CD4-positive, alpha-beta memory T cell (primary cell): ENCODE measurements around the gene SPATS2L. TPM values are rescaled to one million over a fixed set of nuclear protein-coding genes. Genes with fewer than 3 reads are reported as not detected.

Experiments used
- CTCF ChIA-PET: fragments of 350-600 bp; sonication (Branson Sonifier 250); formaldehyde crosslinking; loops from one replicate; lab custom pipeline; 2021; ENCODE audit warnings: inconsistent platforms; ENCODE audit not compliant: partially characterized antibody; lab: Charles Lee
- POLR2A ChIA-PET: fragments of 350-600 bp; sonication (Branson Sonifier 250); formaldehyde crosslinking; loops from one replicate; lab custom pipeline; 2021; ENCODE audit not compliant: partially characterized antibody; lab: Charles Lee
- DNase-seq, 5 donors: peaks; one replicate each; pipeline versions ENCODE4 v3.0.0 to v3.0.0-alpha.2; 2020 to 2022; ENCODE audit warnings: mixed read lengths in 1 of 5
- H3K27ac ChIP-seq: one replicate; pipeline ENCODE4 v1.7.0; 2013; ENCODE audit warnings: low read depth, low read length
- H3K27me3 ChIP-seq: 2 replicates; pipeline ENCODE4 v1.7.0; 2013; ENCODE audit warnings: mild to moderate bottlenecking, low read length, moderate library complexity; ENCODE audit not compliant: insufficient read depth
- H3K36me3 ChIP-seq: 2 replicates; pipeline ENCODE4 v1.7.0; 2013; ENCODE audit warnings: mild to moderate bottlenecking, low read length, moderate library complexity; ENCODE audit not compliant: insufficient read depth
- H3K4me1 ChIP-seq: 2 replicates; pipeline ENCODE4 v1.7.0; 2013; ENCODE audit warnings: mild to moderate bottlenecking, low read length, moderate library complexity; ENCODE audit not compliant: insufficient read depth
- H3K4me3 ChIP-seq, 2 donors: one replicate each; pipeline ENCODE4 v1.7.0; 2013; ENCODE audit warnings: low read length in 2 of 2, mild to moderate bottlenecking in 1 of 2
- H3K9me3 ChIP-seq, 2 donors: one replicate each; pipeline ENCODE4 v1.7.0; 2013; ENCODE audit warnings: low read length in 2 of 2, control low read depth in 1 of 2; ENCODE audit not compliant: control insufficient read depth in 1 of 2
- H3K27ac Mint-ChIP-seq, 7 donors: one replicate each; pipeline ENCODE4 v1.8.0; 2020 to 2021; ENCODE audit warnings: mixed read lengths in 7 of 7, mild to moderate bottlenecking in 6 of 7, inconsistent platforms in 3 of 7, moderate library complexity in 3 of 7
- H3K27me3 Mint-ChIP-seq, 2 donors: one replicate each; pipeline ENCODE4 v1.8.0; 2020 to 2021; ENCODE audit warnings: mixed read lengths in 2 of 2
- H3K36me3 Mint-ChIP-seq, 2 donors: one replicate each; pipeline ENCODE4 v1.8.0; 2020 to 2021; ENCODE audit warnings: mixed read lengths in 2 of 2, inconsistent platforms in 1 of 2, mild to moderate bottlenecking in 1 of 2
- H3K4me1 Mint-ChIP-seq, 4 donors: one replicate each; pipeline ENCODE4 v1.8.0; 2020 to 2021; ENCODE audit warnings: mixed read lengths in 4 of 4, mild to moderate bottlenecking in 1 of 4
- H3K4me3 Mint-ChIP-seq, 8 donors: one replicate each; pipeline ENCODE4 v1.8.0; 2020 to 2021; ENCODE audit warnings: mixed read lengths in 8 of 8, mild to moderate bottlenecking in 7 of 8, moderate library complexity in 6 of 8, inconsistent platforms in 3 of 8
- H3K9me3 Mint-ChIP-seq, 8 donors: one replicate each; pipeline ENCODE4 v1.8.0; 2020 to 2021; ENCODE audit warnings: mixed read lengths in 8 of 8, mild to moderate bottlenecking in 5 of 8, inconsistent platforms in 3 of 8, moderate library complexity in 1 of 8
- intact Hi-C: fragments of 100-400 bp; cut with micrococcal nuclease; formaldehyde crosslinking; loops from one replicate; pipeline ENCODE4 v1.15.1; 2023
- polyA plus RNA-seq, 2 donors: library from polyadenylated mRNA; unstranded; fragments of 300-500 nt; fragmentation: Illumina TruSeq; gene quantifications; one replicate each; pipeline ENCODE4 v1.2.3, GENCODE V29; 2021
- total RNA-seq, 2 experiments: library from RNA; stranded (reverse); gene quantifications; one replicate each; pipeline ENCODE4 v1.2.3, GENCODE V29; 2021

SPATS2L gene
- total and polyA plus RNA-seq, 4 experiments from 2014 or later, result 5.2 to 6.6 (median 6.0) TPM

GRCh38 chr2:200297100-200297499 lies 9.4 kb upstream of the SPATS2L start:
- no peaks in the 10 kb centered on the region for H3K36me3 ChIP-seq
- Mint-ChIP-seq H3K27me3 (peaks cover 0 to 4% of the 10 kb centered on the region in 2 donors), H3K36me3 (no peaks in the 10 kb centered on the region), H3K4me1 (no peaks in the 10 kb centered on the region), H3K9me3 (no peaks in the 10 kb centered on the region), H3K27ac (no peak overlapping the region), H3K4me3 (no peak overlapping the region)
- no peak overlapping the region for H3K4me3 ChIP-seq
- ChIA-PET CTCF (no interaction called here), POLR2A (no interaction called here)
- H3K27me3 ChIP-seq, result no peaks in the 10 kb centered on the region
- no peak overlapping the region for H3K27ac ChIP-seq
- H3K4me1 ChIP-seq, result no peaks in the 10 kb centered on the region
- DNase-seq, result no peak
- intact Hi-C loops, result no loop called here
- H3K9me3 ChIP-seq, result no peaks in the 10 kb centered on the region

GRCh38 chr2:200297989-200298388 lies 8.5 kb upstream of the SPATS2L start:
- no peaks in the 10 kb centered on the region for H3K9me3 ChIP-seq
- H3K27me3 ChIP-seq, result no peaks in the 10 kb centered on the region
- H3K36me3 ChIP-seq, result no peaks in the 10 kb centered on the region
- ChIA-PET CTCF (no interaction called here), POLR2A (no interaction called here)
- Mint-ChIP-seq H3K4me1 (no peaks in the 10 kb centered on the region), H3K27me3 (peaks cover 0 to 4% of the 10 kb centered on the region in 2 donors), H3K4me3 (no peak overlapping the region), H3K27ac (no peak overlapping the region), H3K36me3 (no peaks in the 10 kb centered on the region), H3K9me3 (no peaks in the 10 kb centered on the region)
- no peak for DNase-seq
- no peak overlapping the region for H3K27ac ChIP-seq
- H3K4me3 ChIP-seq, result no peak overlapping the region
- H3K4me1 ChIP-seq, result no peaks in the 10 kb centered on the region
- intact Hi-C loops, result no loop called here

- no peaks in the 10 kb centered on the region for H3K36me3 ChIP-seq
- intact Hi-C loops, result no loop called here
- H3K27ac Mint-ChIP-seq, result no peak overlapping the region
- no peak overlapping the region for H3K27ac ChIP-seq
- H3K27me3 Mint-ChIP-seq, result peaks cover 0 to 4% of the 10 kb centered on the region in 2 donors
- H3K4me3 ChIP-seq, result no peak overlapping the region
- no peaks in the 10 kb centered on the region for H3K27me3 ChIP-seq
- ChIA-PET CTCF (no interaction called here), POLR2A (no interaction called here)
- H3K4me1 ChIP-seq, result no peaks in the 10 kb centered on the region
- no peaks in the 10 kb centered on the region for H3K9me3 Mint-ChIP-seq
- no peaks in the 10 kb centered on the region for H3K36me3 Mint-ChIP-seq
- H3K4me3 Mint-ChIP-seq, result no peak overlapping the region
- no peaks in the 10 kb centered on the region for H3K4me1 Mint-ChIP-seq
- H3K9me3 ChIP-seq, result no peaks in the 10 kb centered on the region
- no peak for DNase-seq
Observed at GRCh38 chr2:200298816-200299215, 7.7 kb upstream of the SPATS2L start.

GRCh38 chr2:200300065-200300464 lies 6.4 kb upstream of the SPATS2L start:
- no peaks in the 10 kb centered on the region for H3K27me3 ChIP-seq
- ChIA-PET POLR2A (no interaction called here), CTCF (no interaction called here)
- no peak overlapping the region for H3K27ac ChIP-seq
- no peak overlapping the region for H3K4me3 Mint-ChIP-seq
- no peak for DNase-seq
- no peaks in the 10 kb centered on the region for H3K9me3 ChIP-seq
- H3K4me1 ChIP-seq, result no peaks in the 10 kb centered on the region
- H3K27ac Mint-ChIP-seq, result no peak overlapping the region
- H3K4me1 Mint-ChIP-seq, result no peaks in the 10 kb centered on the region
- peaks cover 0 to 2% of the 10 kb centered on the region in 2 donors for H3K27me3 Mint-ChIP-seq
- no peaks in the 10 kb centered on the region for H3K9me3 Mint-ChIP-seq
- H3K36me3 Mint-ChIP-seq, result no peaks in the 10 kb centered on the region
- H3K4me3 ChIP-seq, result no peak overlapping the region
- no peaks in the 10 kb centered on the region for H3K36me3 ChIP-seq
- intact Hi-C loops, result no loop called here

- Mint-ChIP-seq H3K27ac (no peak overlapping the region), H3K4me1 (peaks cover under 1 to 2% (median under 1%) of the 10 kb centered on the region in 4 donors), H3K27me3 (peaks cover 0 to 2% of the 10 kb centered on the region in 2 donors), H3K36me3 (peaks cover 0 to under 1% of the 10 kb centered on the region in 2 donors), H3K4me3 (no peak overlapping the region), H3K9me3 (no peaks in the 10 kb centered on the region)
- no peaks in the 10 kb centered on the region for H3K36me3 ChIP-seq
- no peak overlapping the region for H3K4me3 ChIP-seq
- H3K4me1 ChIP-seq, result peaks cover under 1% of the 10 kb centered on the region
- no peak for DNase-seq
- ChIA-PET CTCF (interaction anchor here (0.7 to 1.2 kb wide), 2 partner anchors 170 to 171 kb away, joined by 3 read pairs; no protein-coding TSS in a partner anchor), POLR2A (interaction anchor here (0.9 kb wide), 1 partner anchor 11 kb away, joined by 3 read pairs; no protein-coding TSS in a partner anchor)
- H3K9me3 ChIP-seq, result no peaks in the 10 kb centered on the region
- intact Hi-C loops, result no loop called here
- H3K27ac ChIP-seq, result no peak overlapping the region
- no peaks in the 10 kb centered on the region for H3K27me3 ChIP-seq
Observed at GRCh38 chr2:200300638-200301314, 5.7 kb upstream of the SPATS2L start.

- intact Hi-C loops, result no loop called here
- POLR2A ChIA-PET, result no interaction called here
- H3K9me3 Mint-ChIP-seq, result peaks cover 0 to 2% (median 0%) of the 10 kb centered on the region in 8 donors
Observed at GRCh38 chr2:200301953-200302858, 4.3 kb upstream of the SPATS2L start.

More at GRCh38 chr2:200301953-200302858, 4.3 kb upstream of the SPATS2L start:
- CTCF ChIA-PET, result no interaction called here
- H3K4me3 Mint-ChIP-seq, result no peak overlapping the region
- H3K27me3 ChIP-seq, result no peaks in the 10 kb centered on the region
- H3K36me3 Mint-ChIP-seq, result peaks cover 0 to 5% of the 10 kb centered on the region in 2 donors
- no peaks in the 10 kb centered on the region for H3K9me3 ChIP-seq
- H3K27ac ChIP-seq, result no peak overlapping the region
- no peak overlapping the region for H3K27ac Mint-ChIP-seq
- H3K4me1 ChIP-seq, result peaks cover 4% of the 10 kb centered on the region
- H3K27me3 Mint-ChIP-seq, result peaks cover 0 to 2% of the 10 kb centered on the region in 2 donors
- H3K4me1 Mint-ChIP-seq, result peaks cover 6 to 9% (median 7%) of the 10 kb centered on the region in 4 donors
- H3K36me3 ChIP-seq, result no peaks in the 10 kb centered on the region
- H3K4me3 ChIP-seq, result no peak overlapping the region
- no peak for DNase-seq
